NT2/D1 (cell line): Measurements from ENCODE around the gene C3orf62.
A peak's percentile ranks its signal among the peaks of the same experiment; 100 is the strongest.
"Not testable (repeated sequence)": the region's sequence is repeated elsewhere in the genome, so short reads cannot be mapped to it uniquely, and the experiment has no call there.

Experiments
- DNase-seq: peaks from one replicate; pipeline ENCODE4 v3.0.0-alpha.2; 2011; ENCODE audit warnings: low read depth, low spot score
- H3K27me3 ChIP-seq: 2 replicates; pipeline ENCODE4 v1.6.0; 2011; ENCODE audit warnings: mild to moderate bottlenecking; ENCODE audit not compliant: insufficient read length, insufficient read depth
- H3K36me3 ChIP-seq: 2 replicates; pipeline ENCODE4 v1.6.1; 2011; ENCODE audit warnings: mild to moderate bottlenecking, low read length, mixed read lengths; ENCODE audit not compliant: insufficient read depth, insufficient read length
- H3K4me1 ChIP-seq: 2 replicates; pipeline ENCODE4 v1.5.1; 2011; ENCODE audit not compliant: insufficient read depth, insufficient read length
- H3K4me3 ChIP-seq: 2 replicates; pipeline ENCODE4 v1.5.1; 2011; ENCODE audit warnings: low read depth; ENCODE audit not compliant: insufficient read length
- H3K9ac ChIP-seq: 2 replicates; pipeline ENCODE4 v1.6.0; 2011; ENCODE audit warnings: low read depth; ENCODE audit not compliant: insufficient read length
- H3K9me3 ChIP-seq: 2 replicates; pipeline ENCODE4 v1.5.1; 2011; ENCODE audit warnings: mild to moderate bottlenecking, low read length; ENCODE audit not compliant: insufficient read depth
- SUZ12 ChIP-seq: IDR thresholded peaks from 2 replicates; pipeline ENCODE4 v1.6.1; 2011; ENCODE audit not compliant: insufficient read length, insufficient read depth; ENCODE audit errors: extremely low read depth
- YY1 ChIP-seq: IDR thresholded peaks from 2 replicates; pipeline ENCODE4 v1.6.1; 2011; ENCODE audit not compliant: insufficient read length, insufficient read depth
- ZNF274 ChIP-seq: IDR thresholded peaks from 2 replicates; pipeline ENCODE4 v1.6.1; 2011; ENCODE audit warnings: mild to moderate bottlenecking, low read depth, low read length

The C3orf62 gene

GRCh38 chr3:49248840-49249227 is 28.2 kb downstream of the C3orf62 start:
- Histone ChIP-seq H3K9me3 (no peaks in the 10 kb centered on the region), H3K4me1 (no peaks in the 10 kb centered on the region), H3K9ac (no peak overlapping the region), H3K27me3 (no peaks in the 10 kb centered on the region), H3K4me3 (no peak overlapping the region), H3K36me3 (peaks cover 28% of the 10 kb centered on the region)
- no peak for DNase-seq
- no peak for TF ChIP-seq SUZ12
- TF ChIP-seq YY1 = no peak
- TF ChIP-seq ZNF274 = no peak

DNA sequence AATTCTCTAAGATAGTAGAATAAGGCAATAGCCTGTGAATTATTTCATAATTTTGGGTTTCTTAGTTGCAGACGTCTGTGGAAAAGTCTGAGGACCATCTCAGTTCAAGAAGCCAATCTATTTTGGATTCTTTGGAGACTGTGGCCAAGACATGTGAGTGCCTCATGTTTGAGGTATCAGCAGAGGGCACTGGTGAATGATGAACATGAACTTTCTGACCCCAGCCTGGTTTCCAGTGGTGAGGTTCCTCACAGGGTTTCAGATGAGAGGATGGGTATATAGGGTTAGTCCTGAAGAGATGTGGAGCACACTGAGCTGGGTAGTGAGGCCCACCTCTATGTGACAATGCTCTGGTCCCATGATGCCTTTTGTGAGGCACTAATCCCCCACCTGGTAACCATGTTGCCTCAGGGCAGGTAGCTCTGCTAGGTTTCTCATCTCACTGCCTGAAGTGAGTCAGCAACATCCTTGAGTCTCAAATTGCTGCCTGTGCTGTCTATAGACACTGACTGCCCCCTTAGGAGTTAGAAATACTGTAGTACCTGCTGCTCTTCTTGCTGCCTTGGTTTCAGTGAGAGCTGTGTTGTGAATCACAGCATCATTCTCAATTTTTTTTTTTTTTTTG is 32.3 kb downstream of the C3orf62 start:
- no peak overlapping the region for H3K9ac ChIP-seq

GRCh38 chr3:49240091-49240490 is 36.9 kb downstream of the C3orf62 start:
- H3K27me3 ChIP-seq, H3K4me3 ChIP-seq: not testable (repeated sequence)
- peaks cover 10% of the 10 kb centered on the region for H3K9me3 ChIP-seq

More for the DNA sequence above, 32.3 kb downstream of the C3orf62 start:
- H3K27me3 ChIP-seq = no peaks in the 10 kb centered on the region
- DNase-seq = peak; percentile 39
- no peaks in the 10 kb centered on the region for H3K4me1 ChIP-seq
- TF ChIP-seq ZNF274 = no peak
- no peak for TF ChIP-seq YY1
- no peak for TF ChIP-seq SUZ12
- H3K9me3 ChIP-seq = no peaks in the 10 kb centered on the region
- H3K4me3 ChIP-seq = no peak overlapping the region
- H3K36me3 ChIP-seq = peaks cover 46% of the 10 kb centered on the region

DNA sequence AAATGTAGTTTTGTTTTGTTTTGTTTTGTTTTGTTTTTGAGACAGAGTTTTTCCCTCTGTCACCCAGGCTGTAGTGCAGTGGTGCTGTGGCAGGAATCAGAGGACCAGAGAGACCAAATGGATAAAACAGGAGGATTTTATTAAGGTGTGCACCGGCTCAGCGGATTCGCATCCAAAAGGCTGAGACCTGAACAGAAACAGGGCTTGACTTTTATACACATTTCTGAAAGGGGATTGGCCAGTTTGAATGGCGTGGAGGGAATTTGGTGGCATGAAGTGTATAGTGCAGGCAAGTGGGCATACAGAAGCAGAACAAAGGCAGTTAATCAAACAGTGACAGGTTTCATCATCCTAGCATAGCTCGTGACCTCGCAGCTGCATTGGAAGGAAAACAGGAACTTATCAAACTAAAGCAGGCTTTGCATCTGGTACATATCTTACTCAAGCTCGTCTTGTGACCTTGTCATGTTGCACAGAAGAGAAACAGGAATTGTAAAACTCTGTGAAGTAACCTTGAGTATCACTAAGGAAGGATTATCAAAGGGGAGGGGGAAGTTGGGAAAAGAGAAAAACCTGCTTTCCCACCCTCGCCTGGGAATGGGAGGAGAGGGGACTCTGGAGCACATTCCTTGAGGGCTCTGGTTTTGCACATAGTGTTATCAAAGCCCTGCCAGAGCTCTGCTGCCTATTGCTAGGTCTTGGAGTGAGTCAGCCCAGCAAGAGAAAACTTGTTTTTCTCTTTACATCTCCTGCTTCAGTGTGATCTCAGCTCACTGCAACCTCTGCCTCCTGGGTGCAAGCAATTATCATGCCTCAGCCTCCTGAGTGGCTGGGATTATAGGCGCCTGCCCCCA is 38.5 kb downstream of the C3orf62 start:
- H3K36me3 ChIP-seq = peaks cover 44% of the 10 kb centered on the region
- no peak for DNase-seq
- H3K9ac ChIP-seq = no peak overlapping the region
- no peaks in the 10 kb centered on the region for H3K27me3 ChIP-seq
- no peaks in the 10 kb centered on the region for H3K4me1 ChIP-seq
- TF ChIP-seq SUZ12 (no peak), ZNF274 (no peak), YY1 (no peak)
- H3K9me3 ChIP-seq = peaks cover 24% of the 10 kb centered on the region
- H3K4me3 ChIP-seq = no peak overlapping the region

More at GRCh38 chr3:49240091-49240490, 36.9 kb downstream of the C3orf62 start:
- H3K36me3 ChIP-seq = peaks cover 48% of the 10 kb centered on the region
- not testable (repeated sequence) for H3K9ac ChIP-seq, DNase-seq, H3K4me1 ChIP-seq

GRCh38 chr3:49237344-49237743 is 39.7 kb downstream of the C3orf62 start:
- no peak for DNase-seq
- Histone ChIP-seq H3K4me3 (no peak overlapping the region), H3K9ac (no peak overlapping the region), H3K4me1 (no peaks in the 10 kb centered on the region), H3K9me3 (peaks cover 36% of the 10 kb centered on the region), H3K27me3 (no peaks in the 10 kb centered on the region), H3K36me3 (peaks cover 37% of the 10 kb centered on the region)
- no peak for TF ChIP-seq YY1
- TF ChIP-seq ZNF274 = no peak
- no peak for TF ChIP-seq SUZ12

DNA sequence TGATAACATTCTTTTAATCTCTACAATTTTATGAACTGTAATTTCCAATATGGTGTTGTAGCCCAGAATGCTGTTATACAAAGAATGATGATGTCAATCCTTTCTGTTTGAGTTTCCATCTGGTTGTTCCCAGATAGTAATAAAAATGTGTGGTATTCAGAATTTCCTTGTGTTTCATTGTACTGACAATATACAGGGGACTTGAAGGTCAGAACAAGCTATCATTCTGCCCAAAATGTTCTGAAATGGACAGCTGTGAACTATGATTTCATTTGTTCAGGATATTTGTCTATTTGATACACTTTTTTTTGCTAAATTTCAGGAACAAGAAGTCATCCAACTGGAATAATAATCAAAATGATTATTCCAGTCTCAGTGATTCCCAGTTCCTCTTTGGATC is 40.8 kb downstream of the C3orf62 start:
- H3K4me3 ChIP-seq = no peak overlapping the region
- H3K9ac ChIP-seq = no peak overlapping the region
- H3K4me1 ChIP-seq = no peaks in the 10 kb centered on the region
- peaks cover 47% of the 10 kb centered on the region for H3K9me3 ChIP-seq
- TF ChIP-seq YY1 (no peak), SUZ12 (no peak), ZNF274 (no peak)
- H3K27me3 ChIP-seq = no peaks in the 10 kb centered on the region
- DNase-seq = no peak
- H3K36me3 ChIP-seq = peaks cover 31% of the 10 kb centered on the region

GRCh38 chr3:49228817-49229216 is 48.2 kb downstream of the C3orf62 start:
- H3K4me1 ChIP-seq, H3K4me3 ChIP-seq, H3K27me3 ChIP-seq, H3K9ac ChIP-seq, DNase-seq: not testable (repeated sequence)
- peaks cover 81% of the 10 kb centered on the region for H3K9me3 ChIP-seq
- H3K36me3 ChIP-seq = peaks cover 24% of the 10 kb centered on the region

- TF ChIP-seq ZNF274 (no peak), SUZ12 (no peak), YY1 (no peak)
- peaks cover 56% of the 10 kb centered on the region for H3K36me3 ChIP-seq
- H3K4me3 ChIP-seq = no peak overlapping the region
- no peaks in the 10 kb centered on the region for H3K27me3 ChIP-seq
- no peaks in the 10 kb centered on the region for H3K4me1 ChIP-seq
- DNase-seq = no peak
- H3K9me3 ChIP-seq = peaks cover 50% of the 10 kb centered on the region
- H3K9ac ChIP-seq = no peak overlapping the region
Observed at GRCh38 chr3:49222002-49222401, 55.0 kb downstream of the C3orf62 start.

- Histone ChIP-seq H3K9me3 (peaks cover 43% of the 10 kb centered on the region), H3K36me3 (peaks cover 53% of the 10 kb centered on the region)
- not testable (repeated sequence) for H3K9ac ChIP-seq, H3K4me3 ChIP-seq, H3K27me3 ChIP-seq, H3K4me1 ChIP-seq, DNase-seq
Observed at GRCh38 chr3:49220985-49221563, 56.0 kb downstream of the C3orf62 start.
